Activated T-cell treated with anti-CD3 and anti-CD28 coated beads for 24 hours (primary cell): ENCODE measurements around the gene NMRAL1.
A peak's percentile ranks its signal among the peaks of the same experiment; 100 is the strongest.

Source experiments
- DNase-seq: peaks from one replicate; pipeline ENCODE4 v3.0.0-alpha.2; 2020; ENCODE audit warnings: low read depth

The NMRAL1 gene

GRCh38 chr16:4505356-4506147, 31.1 kb upstream of the NMRAL1 start:
- peak; percentile 61 for DNase-seq

DNA sequence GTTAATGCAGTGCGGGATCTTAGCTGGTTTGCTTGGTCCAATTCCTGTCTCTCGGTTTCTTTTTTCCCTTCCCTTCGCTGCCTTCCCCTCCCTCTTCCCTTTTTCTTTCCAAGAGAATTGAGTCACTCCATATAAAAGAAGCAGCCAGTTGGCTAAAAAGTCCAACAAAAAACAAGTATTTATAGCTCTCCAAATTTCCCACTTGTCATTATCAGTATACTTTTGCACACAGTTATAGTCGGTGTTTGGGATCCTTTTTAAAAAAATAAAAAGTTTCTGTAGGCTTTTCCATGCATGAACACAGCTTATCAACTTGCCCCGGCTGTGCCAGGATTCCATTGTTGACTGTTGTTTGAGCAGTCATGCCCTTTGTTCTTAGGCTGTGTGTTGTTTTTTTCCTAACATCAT, 26.6 kb upstream of the NMRAL1 start:
- DNase-seq, result no peak

GRCh38 chr16:4500272-4500671, 25.8 kb upstream of the NMRAL1 start:
- DNase-seq, result no peak

GRCh38 chr16:4499196-4499555, 24.8 kb upstream of the NMRAL1 start:
- no peak for DNase-seq

DNA sequence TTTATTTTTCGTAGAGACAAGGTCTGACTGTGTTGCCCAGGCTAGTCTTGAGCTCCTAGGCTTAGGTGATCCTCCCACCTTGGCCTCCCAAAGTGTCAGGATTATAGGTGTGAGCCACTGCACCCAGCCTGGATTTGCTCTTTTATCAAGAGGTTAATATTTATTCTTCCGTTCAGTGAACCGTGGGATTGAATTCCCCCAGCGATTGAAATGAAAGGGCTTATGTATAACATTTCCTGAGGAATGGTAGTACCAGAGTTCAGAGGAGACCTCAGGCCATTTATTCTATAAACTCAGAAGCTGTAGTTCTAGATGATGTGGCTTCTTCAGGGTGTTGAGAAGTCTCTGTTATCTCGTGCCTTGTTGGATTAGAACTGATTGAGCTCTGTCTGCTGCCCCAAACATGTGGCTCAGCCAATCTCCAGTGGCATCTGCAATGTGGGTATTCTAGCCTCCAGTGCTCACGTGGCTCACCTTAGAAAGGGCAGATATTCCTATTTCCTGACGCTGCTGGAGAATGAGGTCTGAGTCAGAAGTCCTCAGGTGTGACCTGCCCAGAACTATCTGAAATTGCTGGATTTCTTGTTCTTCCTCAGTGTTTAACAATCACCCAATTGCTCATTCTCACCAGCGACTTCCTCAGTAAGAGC, 24.2 kb upstream of the NMRAL1 start:
- DNase-seq, result no peak

- no peak for DNase-seq
Observed at GRCh38 chr16:4496305-4496704, 21.9 kb upstream of the NMRAL1 start.

- no peak for DNase-seq
Observed at GRCh38 chr16:4495766-4496165, 21.3 kb upstream of the NMRAL1 start.

GRCh38 chr16:4494746-4495490, 20.5 kb upstream of the NMRAL1 start:
- no peak for DNase-seq

DNA sequence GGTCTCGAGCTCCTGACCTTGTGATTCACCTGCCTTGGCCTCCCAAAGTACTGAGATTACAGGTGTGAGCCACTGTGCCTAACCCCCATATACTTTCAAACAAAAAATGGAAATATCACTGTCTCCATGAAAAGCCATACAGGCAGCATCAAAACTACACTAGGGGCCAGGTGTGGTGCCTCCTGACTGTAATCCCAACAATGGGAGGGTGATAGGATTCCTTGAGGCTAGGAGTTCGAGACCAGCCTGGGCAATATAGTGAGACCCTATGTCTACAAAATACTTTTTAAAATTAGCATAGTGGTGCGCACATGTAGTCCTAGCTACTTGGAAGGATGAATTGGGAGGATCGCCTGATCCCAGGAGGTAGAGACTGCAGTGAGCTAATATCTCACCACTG, 17.5 kb upstream of the NMRAL1 start:
- DNase-seq, result no peak

GRCh38 chr16:4489030-4489429, 14.6 kb upstream of the NMRAL1 start:
- no peak for DNase-seq

DNA sequence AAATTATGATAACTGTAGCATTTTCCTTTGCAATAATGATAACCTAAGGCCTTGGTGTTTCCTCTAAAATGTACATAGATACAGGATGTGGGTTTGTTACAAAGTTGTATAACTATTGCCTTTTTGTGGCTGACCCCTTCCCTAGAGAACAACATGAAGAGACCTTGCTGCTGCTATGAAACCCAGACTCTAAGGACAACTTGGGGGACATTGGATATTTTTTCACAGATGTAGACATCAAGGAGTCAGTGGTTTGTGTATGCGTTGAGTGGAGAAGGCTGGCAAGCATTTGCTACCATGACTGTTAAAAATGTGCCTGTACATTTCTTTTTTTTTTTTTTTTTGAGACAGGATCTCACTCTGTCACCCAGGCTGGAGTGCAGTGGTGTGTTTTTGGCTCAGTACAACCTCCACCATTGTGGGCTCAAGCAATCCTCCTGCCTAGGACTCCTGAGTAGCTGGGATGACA, 14.1 kb upstream of the NMRAL1 start:
- DNase-seq, result no peak

DNA sequence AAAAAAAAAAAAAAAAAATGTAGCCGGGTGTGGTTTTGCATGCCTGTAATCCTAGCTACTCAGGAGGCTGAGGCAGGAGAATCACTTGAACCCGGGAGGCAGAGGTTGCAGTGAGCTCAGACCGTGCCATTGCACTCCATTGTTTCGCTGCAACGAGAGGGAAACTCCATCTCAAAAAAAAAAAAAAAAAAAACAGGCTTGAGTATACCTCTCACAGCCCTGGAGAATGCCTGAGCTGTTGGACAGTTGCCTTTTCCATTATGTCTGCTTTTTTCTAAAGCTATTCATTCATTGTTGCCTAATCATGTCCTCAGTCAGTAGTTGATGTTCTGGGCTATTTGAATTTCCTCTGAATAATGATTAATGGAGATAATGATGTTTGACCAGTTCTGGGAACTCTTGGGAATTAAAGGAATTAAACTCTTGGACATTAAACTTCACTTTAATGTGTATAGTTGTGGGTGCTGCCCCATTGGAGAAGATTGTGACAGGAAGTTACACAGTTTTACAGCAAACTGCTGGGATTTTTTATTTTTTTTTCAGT, 13.6 kb upstream of the NMRAL1 start:
- DNase-seq, result no peak

GRCh38 chr16:4486126-4486893, 11.9 kb upstream of the NMRAL1 start:
- no peak for DNase-seq

GRCh38 chr16:4481963-4482362, 7.5 kb upstream of the NMRAL1 start:
- DNase-seq, result no peak

- DNase-seq, result no peak
Observed at GRCh38 chr16:4481526-4481925, 7.1 kb upstream of the NMRAL1 start.

GRCh38 chr16:4477966-4478365, 3.5 kb upstream of the NMRAL1 start:
- DNase-seq, result no peak

DNA sequence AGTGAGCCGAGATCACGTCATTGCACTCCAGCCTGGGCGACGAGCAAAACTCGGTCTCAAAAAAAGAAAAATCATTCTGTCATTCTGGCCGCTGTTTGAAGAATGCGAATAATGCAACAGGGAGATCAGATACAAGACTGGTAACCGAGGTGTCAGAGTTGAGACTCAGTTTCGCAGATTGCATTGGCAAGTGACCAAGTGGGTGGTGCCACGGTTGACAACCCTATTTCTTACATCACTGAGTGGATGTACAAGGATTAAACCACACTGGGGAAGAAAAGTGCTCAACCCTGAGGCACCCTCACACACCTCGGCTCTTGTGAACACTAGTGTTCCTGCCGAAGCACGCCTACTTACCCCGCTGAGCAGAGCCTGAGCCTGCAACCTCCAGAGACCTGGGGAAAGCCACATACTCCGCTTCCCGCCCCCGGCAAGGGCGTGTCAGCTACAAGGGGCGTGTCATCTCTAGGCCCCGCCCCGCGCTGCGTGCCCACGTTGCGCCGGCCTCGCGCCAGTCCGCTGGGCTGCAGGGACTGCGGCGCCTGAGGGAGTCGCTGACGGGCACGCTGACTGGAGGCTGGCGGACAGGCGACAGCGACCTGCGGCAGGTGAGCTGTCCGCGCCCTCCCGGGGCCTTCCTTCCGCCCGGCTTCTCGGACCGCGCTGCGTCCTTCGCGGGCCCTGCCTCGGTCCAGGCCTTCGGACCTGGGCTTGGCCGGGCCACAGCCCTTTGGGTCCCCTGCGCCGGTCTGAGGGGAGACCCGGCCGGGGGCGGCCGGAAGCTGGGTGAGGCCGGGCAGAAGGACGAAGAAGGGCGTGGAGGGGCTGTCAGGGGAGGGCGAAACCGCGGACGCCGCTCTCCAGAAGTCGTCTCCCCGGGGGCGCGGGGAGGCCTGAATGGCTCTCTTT, 1.7 kb upstream of the NMRAL1 start, which contains the start of gene HMOX2:
HMOX2 (plus strand) TSS at position 519 of the 909 bp plus-strand sequence. CDS start 29,127 bp downstream, outside the sequence.
- DNase-seq, result peak; percentile 92

GRCh38 chr16:4472880-4473279, 1.5 kb downstream of the NMRAL1 start:
- DNase-seq, result no peak

DNA sequence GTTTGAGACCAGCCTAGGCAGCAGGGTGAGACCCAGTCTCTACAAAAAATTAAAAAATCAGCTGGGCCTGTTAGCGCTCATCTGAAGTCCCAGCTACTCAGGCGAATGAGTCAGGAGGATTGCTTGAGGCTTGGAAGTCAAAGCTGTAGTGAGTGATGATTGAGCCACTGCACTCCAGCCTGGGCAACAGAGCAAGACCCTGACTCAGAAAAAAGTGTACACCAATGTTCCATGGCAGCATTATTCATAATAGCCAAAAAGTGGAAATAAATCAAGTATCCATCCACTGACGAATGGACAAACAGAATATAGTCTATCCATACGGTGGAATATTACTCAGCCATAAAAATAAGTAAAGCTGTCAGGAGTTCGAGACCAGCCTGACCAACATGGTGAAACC, 2.6 kb downstream of the NMRAL1 start:
- DNase-seq, result no peak

DNA sequence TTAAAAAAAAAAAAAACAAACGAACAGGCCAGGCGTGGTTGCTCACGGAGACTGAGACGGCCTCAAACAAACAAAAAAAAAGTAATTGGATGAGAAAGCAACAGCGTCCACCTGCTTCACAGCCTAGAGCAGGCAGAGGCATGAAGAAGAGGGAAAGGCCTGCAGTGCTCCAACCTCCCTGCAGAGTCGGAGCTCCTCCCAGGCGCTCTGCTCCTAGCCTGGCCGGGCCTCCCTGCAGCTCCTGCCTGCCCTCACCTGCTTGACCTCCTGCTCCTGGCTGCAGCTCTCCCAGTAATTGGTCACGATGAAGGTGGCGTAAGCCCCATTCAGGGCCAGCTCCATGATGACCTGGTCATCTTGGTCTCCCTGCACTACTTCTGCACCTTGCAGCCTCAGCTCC, 5.5 kb downstream of the NMRAL1 start:
- no peak for DNase-seq

- DNase-seq, result no peak
Observed at GRCh38 chr16:4467916-4468315, 6.5 kb downstream of the NMRAL1 start.
